Thyroid gland (tissue), 4 donors: ENCODE results near the gene ADNP. TPM values are rescaled to one million over a fixed set of nuclear protein-coding genes. Genes with fewer than 3 reads are reported as not detected.

ENCODE experiments used
- DNase-seq, 2 donors: peaks; one replicate each; pipeline ENCODE4 v3.0.0-alpha.2; 2019
- H3K27ac ChIP-seq, 3 donors: fragments of 200-600 bp; sonication (generic); 1 replicate in 2 of 3; 2 replicates in 1 of 3; pipeline ENCODE4 v1.5.1; 2016 to 2019; ENCODE audit warnings: mild to moderate bottlenecking in 1 of 3, moderate library complexity in 1 of 3
- H3K27me3 ChIP-seq: fragments of 200-600 bp; sonication (generic); one replicate; pipeline ENCODE4 v1.5.1; 2019
- H3K36me3 ChIP-seq, 2 donors: fragments of 200-600 bp; sonication (generic); one replicate each; pipeline ENCODE4 v1.5.1; 2016 to 2019
- H3K4me1 ChIP-seq, 2 donors: fragments of 200-600 bp; sonication (generic); one replicate each; pipeline ENCODE4 v1.5.1; 2017 to 2019
- H3K4me3 ChIP-seq, 3 donors: fragments of 200-600 bp; sonication (generic); replicated peaks in 1 of 3; 1 replicate in 2 of 3; 2 replicates in 1 of 3; pipeline ENCODE4 v1.5.1; 2016; ENCODE audit warnings: mild to moderate bottlenecking in 1 of 3
- H3K9me3 ChIP-seq: fragments of 200-600 bp; sonication (generic); one replicate; pipeline ENCODE4 v1.5.1; 2017
- CTCF ChIP-seq, 6 experiments: fragments of 200-600 bp in 3 of 6; fragments of 450-650 bp in 3 of 6; sonication (generic) in 3 of 6; IDR thresholded peaks; one replicate each; pipeline ENCODE4 v1.5.1; 2016 to 2019; ENCODE audit warnings: antibody characterized with exemption in 6 of 6, mild to moderate bottlenecking in 2 of 6, inconsistent platforms in 1 of 6, moderate library complexity in 1 of 6
- POLR2A ChIP-seq, 2 donors: fragments of 450-650 bp; IDR thresholded peaks; one replicate each; pipeline ENCODE4 v1.6.1; 2017; ENCODE audit warnings: antibody characterized with exemption in 2 of 2, mild to moderate bottlenecking in 2 of 2, moderate library complexity in 1 of 2
- WGBS, 2 donors: methylation state at CpG; one replicate each; pipeline ENCODE4 v1.1.5; 2017; 5-methylcytosine and 5-hydroxymethylcytosine counted together
- intact Hi-C: fragments of 100-400 bp; cut with DNase I; formaldehyde crosslinking; loops from one replicate; pipeline ENCODE4 v1.15.1; 2023
- small RNA-seq: library from RNA; depleted of rRNA; stranded (forward); fragments of <200 nt; gene quantifications from one replicate; pipeline ENCODE3, GENCODE V24; 2016
- total RNA-seq, 4 donors: library from RNA; depleted of rRNA; stranded (reverse); fragments of >200 nt; gene quantifications; one replicate each; pipeline ENCODE4 v1.2.3, GENCODE V29; 2016

ADNP gene
- total RNA-seq, 4 donors from 2014 or later: 55.5 to 68.9 (median 63.5) TPM

GRCh38 chr20:50845566-50846215 is 85.5 kb downstream of the ADNP start:
- DNase-seq: no peak
- H3K27me3 ChIP-seq: no peaks in the 10 kb centered on the region
- H3K4me1 ChIP-seq: peaks cover 12 to 21% of the 10 kb centered on the region in 2 donors
- no peak overlapping the region for H3K4me3 ChIP-seq
- H3K9me3 ChIP-seq: no peaks in the 10 kb centered on the region
- 95% methylated on average over 8 to 10 of the region's 15 CpGs for WGBS, 2 donors
- no peak overlapping the region for H3K27ac ChIP-seq
- no peak for TF ChIP-seq POLR2A (IDR thresholded peaks at IDR 0.05)
- no peak for TF ChIP-seq CTCF (IDR thresholded peaks at IDR 0.05)
- intact Hi-C loops: no loop called here
- no peaks in the 10 kb centered on the region for H3K36me3 ChIP-seq

- WGBS, 2 donors: 85 to 96% methylated on average over 7 to 8 of the region's 9 CpGs
- Histone ChIP-seq H3K27me3 (no peaks in the 10 kb centered on the region), H3K36me3 (no peaks in the 10 kb centered on the region), H3K4me1 (peaks cover 12 to 19% of the 10 kb centered on the region in 2 donors), H3K27ac (no peak overlapping the region), H3K9me3 (no peaks in the 10 kb centered on the region), H3K4me3 (no peak overlapping the region)
- DNase-seq: peak; percentile 21 to 26
- TF ChIP-seq POLR2A (IDR thresholded peaks at IDR 0.05) (no peak), CTCF (IDR thresholded peaks at IDR 0.05) (no peak)
- intact Hi-C loops: no loop called here
These were observed 86.7 kb downstream of the ADNP start for GRCh38 chr20:50844430-50845100.

- Histone ChIP-seq H3K4me1 (peaks cover 7 to 10% of the 10 kb centered on the region in 2 donors), H3K4me3 (no peak overlapping the region), H3K9me3 (no peaks in the 10 kb centered on the region), H3K27me3 (no peaks in the 10 kb centered on the region), H3K36me3 (no peaks in the 10 kb centered on the region), H3K27ac (no peak overlapping the region)
- no peak for DNase-seq
- no peak for TF ChIP-seq CTCF (IDR thresholded peaks at IDR 0.05)
- TF ChIP-seq POLR2A (IDR thresholded peaks at IDR 0.05): no peak
- intact Hi-C loops: no loop called here
- WGBS, 2 donors: 89 to 95% methylated on average over 9 of the region's 9 CpGs
These were observed 87.6 kb downstream of the ADNP start for GRCh38 chr20:50843331-50844276.

GRCh38 chr20:50842821-50843220 is 88.4 kb downstream of the ADNP start:
- Histone ChIP-seq H3K4me1 (peaks cover under 1 to 2% of the 10 kb centered on the region in 2 donors), H3K9me3 (no peaks in the 10 kb centered on the region), H3K36me3 (no peaks in the 10 kb centered on the region), H3K4me3 (no peak overlapping the region), H3K27me3 (no peaks in the 10 kb centered on the region), H3K27ac (no peak overlapping the region)
- 97 to 98% methylated on average over 5 of the region's 5 CpGs for WGBS, 2 donors
- no peak for DNase-seq
- intact Hi-C loops: no loop called here
- TF ChIP-seq CTCF (IDR thresholded peaks at IDR 0.05) (no peak), POLR2A (IDR thresholded peaks at IDR 0.05) (no peak)

Small RNAs within 50 kb of the gene (small RNA-seq; reads per million reads assigned to genes)
- gene TMSB4XP6: not detected

Other genes with a start within 250 kb of the ADNP start
- gene RIPOR3, start 239.9 kb downstream of the ADNP start, total RNA-seq: 10 to 100 TPM in 1 of 4 donors, 1 to 10 TPM in 3; 6.2 to 23.9 (median 9.5) TPM
- gene PARD6B, start 199.9 kb downstream of the ADNP start, total RNA-seq: 10 to 100 TPM; 14.3 to 18.1 (median 17.7) TPM
- gene BCAS4, start 136.4 kb downstream of the ADNP start, total RNA-seq: 10 to 100 TPM in 3 of 4 donors, 1 to 10 TPM in 1; 6.6 to 15.7 (median 13.1) TPM
- 10 to 100 TPM; 48.8 to 83.1 (median 60.2) TPM for gene DPM1, start 27.1 kb upstream of the ADNP start, total RNA-seq
- gene MOCS3, start 27.4 kb upstream of the ADNP start, total RNA-seq: 1 to 10 TPM; 6.7 to 7.8 (median 7.6) TPM
- under 1 TPM in 1 of 4 donors, not detected in 3; 0.13 TPM for gene KCNG1, start 91.7 kb upstream of the ADNP start, total RNA-seq